Neural progenitor cell (in vitro differentiated cells): ENCODE measurements around the gene CCZ1B.
"Not testable (repeated sequence)": the region's sequence is repeated elsewhere in the genome, so short reads cannot be mapped to it uniquely, and the experiment has no call there.

Source experiments
- EZH2 ChIP-seq: fragments of 200-600 bp; sonication (generic); IDR thresholded peaks from 2 replicates; pipeline ENCODE4 v1.6.1; 2017; ENCODE audit warnings: antibody characterized with exemption, mild to moderate bottlenecking, moderate library complexity
- TF ChIP-seq, protein P1 (sequence below): fragments of 200-600 bp; sonication (generic); IDR thresholded peaks from 2 replicates; pipeline ENCODE4 v1.5.1; 2017; ENCODE audit warnings: antibody characterized with exemption, mild to moderate bottlenecking

- TF ChIP-seq, protein P1, sequence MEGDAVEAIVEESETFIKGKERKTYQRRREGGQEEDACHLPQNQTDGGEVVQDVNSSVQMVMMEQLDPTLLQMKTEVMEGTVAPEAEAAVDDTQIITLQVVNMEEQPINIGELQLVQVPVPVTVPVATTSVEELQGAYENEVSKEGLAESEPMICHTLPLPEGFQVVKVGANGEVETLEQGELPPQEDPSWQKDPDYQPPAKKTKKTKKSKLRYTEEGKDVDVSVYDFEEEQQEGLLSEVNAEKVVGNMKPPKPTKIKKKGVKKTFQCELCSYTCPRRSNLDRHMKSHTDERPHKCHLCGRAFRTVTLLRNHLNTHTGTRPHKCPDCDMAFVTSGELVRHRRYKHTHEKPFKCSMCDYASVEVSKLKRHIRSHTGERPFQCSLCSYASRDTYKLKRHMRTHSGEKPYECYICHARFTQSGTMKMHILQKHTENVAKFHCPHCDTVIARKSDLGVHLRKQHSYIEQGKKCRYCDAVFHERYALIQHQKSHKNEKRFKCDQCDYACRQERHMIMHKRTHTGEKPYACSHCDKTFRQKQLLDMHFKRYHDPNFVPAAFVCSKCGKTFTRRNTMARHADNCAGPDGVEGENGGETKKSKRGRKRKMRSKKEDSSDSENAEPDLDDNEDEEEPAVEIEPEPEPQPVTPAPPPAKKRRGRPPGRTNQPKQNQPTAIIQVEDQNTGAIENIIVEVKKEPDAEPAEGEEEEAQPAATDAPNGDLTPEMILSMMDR = not testable (repeated sequence)
- not testable (repeated sequence) for TF ChIP-seq EZH2
Observed at GRCh38 chr7:6849127-6849526, 23.1 kb upstream of the CCZ1B start.
